ENCODE measurements around the gene BPIFA3. TPM values are rescaled to one million over a fixed set of nuclear protein-coding genes. Genes with fewer than 3 reads are reported as not detected.

The BPIFA3 gene
- total and polyA plus RNA-seq, 2 of the 13 experiments (the other 11 are each of a cell fraction or from before 2014, with no cell fraction given) = not detected

GRCh38 chr20:33232486-33233072, 15.4 kb downstream of the BPIFA3 start:
- no peak for FAIRE-seq
- POLR2A ChIA-PET = no interaction called here
- CTCF ChIA-PET (ENCODE audit: low intra/inter-chr PET ratio, low total read pairs) = interaction anchor here (0.7 kb wide), 1 partner anchor 67 kb away, joined by 3 read pairs; no protein-coding TSS in a partner anchor
- Histone ChIP-seq H3K36me3 (replicated peaks in 1 of 2; ENCODE audit: control insufficient read depth in 1 of 2, insufficient read depth in 2 of 2, low read length in 2 of 2) (no peaks in the 10 kb centered on the region), H3K9me3 (ENCODE audit: low read length) (no peaks in the 10 kb centered on the region), H3K9ac (ENCODE audit: insufficient read depth, low read depth, low read length) (no peak overlapping the region), H3K79me2 (ENCODE audit: insufficient read depth, low read length) (no peaks in the 10 kb centered on the region), H3K27me3 (ENCODE audit: control insufficient read depth in 1 of 2, insufficient read depth in 2 of 2, low read length in 2 of 2) (peaks cover 3 to 30% of the 10 kb centered on the region in 2 experiments; a peak in 4 of 5 replicates), H2AFZ (ENCODE audit: low read length) (no peak overlapping the region), H3K4me2 (ENCODE audit: low read depth, low read length) (no peak overlapping the region), H3K4me3 (replicated peaks in 1 of 3; ENCODE audit: insufficient read depth in 1 of 3, low read depth in 2 of 3, low read length in 3 of 3) (no peak overlapping the region), H3K27ac (ENCODE audit: extremely low read length, insufficient read depth, low read length) (no peak overlapping the region), H3K4me1 (ENCODE audit: insufficient read depth, low read length) (no peaks in the 10 kb centered on the region; the same call in 1 of the 2 replicates), H4K20me1 (ENCODE audit: insufficient read depth, low read length) (no peaks in the 10 kb centered on the region)
- WGBS (ENCODE audit: low lambda C conversion rate) = 3% methylated on average over 2 of the region's 2 CpGs
- no peak for DNase-seq (ENCODE audit: low spot score)
- intact Hi-C loops (cut with micrococcal nuclease; ENCODE audit: unreplicated experiment) (no loop called here), in situ Hi-C loops (cut with HindIII; ENCODE audit: extremely low pct_ligation_motif_present, low pct_unique_long_range_greater_than_20kb) (no loop called here)
- BruUV-seq (replicated peaks) = no TSS peak
- no peak for ATAC-seq
- TF ChIP-seq ZFP90 (CRISPR knock-in tag; IDR thresholded peaks at IDR 0.05; ENCODE audit: borderline replicate concordance) = no peak
- TF ChIP-seq HNRNPK (IDR thresholded peaks at IDR 0.05; ENCODE audit: low read depth, low read length, poor library complexity, severe bottlenecking) = no peak
- TF ChIP-seq ATF6 (CRISPR knock-in tag; conservative IDR thresholded peaks at IDR 0.05) = no peak
- TF ChIP-seq RBAK (CRISPR knock-in tag; IDR thresholded peaks at IDR 0.05) = no peak
- no peak for TF ChIP-seq ATF7-NPFF (CRISPR knock-in tag; IDR thresholded peaks at IDR 0.05; ENCODE audit: low read depth)
- no peak for TF ChIP-seq ETV5 (CRISPR knock-in tag; IDR thresholded peaks at IDR 0.05; ENCODE audit: borderline replicate concordance)
- TF ChIP-seq JUNB (CRISPR knock-in tag; IDR thresholded peaks at IDR 0.05; ENCODE audit: borderline replicate concordance) = no peak
- TF ChIP-seq SYNCRIP (IDR thresholded peaks at IDR 0.05; ENCODE audit: insufficient read depth, low read depth, low read length) = no peak
- TF ChIP-seq ZNF550 (CRISPR knock-in tag; IDR thresholded peaks at IDR 0.05; ENCODE audit: borderline replicate concordance) = no peak
- no peak for TF ChIP-seq ZKSCAN5 (CRISPR knock-in tag; IDR thresholded peaks at IDR 0.05)
- no peak for TF ChIP-seq ZNF609 (CRISPR knock-in tag; IDR thresholded peaks at IDR 0.05; ENCODE audit: borderline replicate concordance)
- TF ChIP-seq ATAD3A (CRISPR knock-in tag; IDR thresholded peaks at IDR 0.05) = no peak
- TF ChIP-seq HOXA5 (CRISPR knock-in tag; IDR thresholded peaks at IDR 0.05) = no peak
- no peak for TF ChIP-seq ZNF567 (CRISPR knock-in tag; IDR thresholded peaks at IDR 0.05; ENCODE audit: borderline replicate concordance)
- no peak for TF ChIP-seq GLI4 (CRISPR knock-in tag; IDR thresholded peaks at IDR 0.05; ENCODE audit: borderline replicate concordance)
- TF ChIP-seq TBX3 (IDR thresholded peaks at IDR 0.05; ENCODE audit: borderline replicate concordance) = no peak

Measured in HepG2 (cell line).